Epidermal melanocyte (primary cell): ENCODE data around the gene MAP4K4.

ENCODE experiments used
- DNase-seq: peaks from one replicate; pipeline ENCODE4 v3.0.0; 2011; ENCODE audit warnings: low spot score; ENCODE audit not compliant: insufficient read length

The MAP4K4 gene

DNA sequence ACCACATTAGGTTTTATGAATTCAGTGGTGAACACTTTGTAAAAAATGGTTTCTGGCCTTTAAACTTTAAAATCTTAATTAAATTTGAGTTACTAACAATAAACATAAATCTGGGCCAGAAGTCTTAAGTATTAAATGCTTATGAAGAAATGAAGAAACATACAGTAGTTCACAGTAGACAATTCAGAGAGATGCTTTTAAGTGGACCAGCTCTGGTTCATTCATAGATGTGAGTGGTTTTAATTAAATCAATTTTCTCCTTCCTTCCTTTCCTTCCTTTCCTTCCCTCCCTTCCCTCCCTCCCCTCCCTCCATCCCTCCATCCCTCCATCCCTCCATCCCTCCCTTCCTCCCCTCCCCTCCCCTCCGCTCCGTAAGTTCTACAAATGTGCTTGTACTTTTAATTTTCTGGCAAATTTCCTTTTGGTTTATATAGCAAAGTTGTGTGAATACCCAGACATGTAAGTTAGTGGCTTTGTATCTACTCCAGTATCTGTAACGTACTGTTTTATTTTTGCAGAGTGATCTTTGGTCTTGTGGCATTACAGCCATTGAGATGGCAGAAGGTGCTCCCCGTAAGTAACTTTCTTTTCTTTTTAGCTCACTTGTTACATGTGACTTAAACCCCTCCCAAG, 136.5 kb downstream of the MAP4K4 start:
- DNase-seq, result no peak

DNA sequence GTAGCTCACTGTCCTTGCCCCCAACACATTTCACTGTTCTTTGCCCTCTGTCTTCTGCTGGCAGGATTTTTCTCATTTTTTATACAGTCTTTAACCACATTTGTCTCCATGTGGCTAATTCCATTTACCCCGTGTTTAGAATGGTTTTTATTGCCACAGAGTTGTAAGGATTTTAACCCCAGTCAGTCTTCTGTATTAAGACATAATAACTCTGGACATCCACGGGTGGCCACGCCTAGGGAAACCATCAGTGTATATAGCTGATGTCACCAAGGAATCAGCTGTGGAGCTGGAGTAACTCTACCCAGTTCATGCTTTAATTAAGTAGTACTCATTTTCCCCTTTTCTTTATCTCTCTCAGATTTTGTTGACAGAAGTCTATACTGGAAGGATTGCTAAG, 139.8 kb downstream of the MAP4K4 start:
- DNase-seq, result no peak

DNA sequence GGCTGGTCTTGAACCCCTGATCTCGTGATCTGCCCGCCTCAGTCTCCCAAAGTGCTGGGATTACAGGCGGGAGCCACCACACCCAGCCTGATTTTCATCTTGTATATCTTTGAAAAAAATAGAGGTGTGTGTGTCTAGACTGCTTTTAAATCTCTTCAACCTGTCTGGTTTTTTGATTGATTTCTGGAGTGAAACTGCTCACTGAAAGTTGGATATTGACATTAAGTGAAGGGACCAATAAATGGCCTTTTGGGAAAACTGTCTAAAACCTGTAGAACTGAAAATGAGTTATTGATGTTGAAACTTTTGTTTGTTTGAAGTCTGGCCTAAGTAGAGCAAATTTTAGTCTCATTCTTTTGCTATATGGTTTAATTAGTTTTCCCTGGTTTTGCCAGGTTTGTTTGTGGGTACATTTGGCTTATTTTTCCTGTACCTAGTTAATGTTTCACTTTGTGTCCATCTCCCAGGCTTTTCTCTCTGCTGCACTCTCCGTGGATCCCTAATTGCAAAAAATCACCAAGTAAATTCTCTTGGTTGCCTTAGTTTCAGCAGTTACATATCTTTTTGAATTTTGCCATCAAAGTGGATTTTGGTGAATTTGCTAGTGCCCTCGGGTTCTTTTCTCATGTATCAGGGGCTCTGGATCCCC, 144.3 kb downstream of the MAP4K4 start:
- DNase-seq, result no peak

DNA sequence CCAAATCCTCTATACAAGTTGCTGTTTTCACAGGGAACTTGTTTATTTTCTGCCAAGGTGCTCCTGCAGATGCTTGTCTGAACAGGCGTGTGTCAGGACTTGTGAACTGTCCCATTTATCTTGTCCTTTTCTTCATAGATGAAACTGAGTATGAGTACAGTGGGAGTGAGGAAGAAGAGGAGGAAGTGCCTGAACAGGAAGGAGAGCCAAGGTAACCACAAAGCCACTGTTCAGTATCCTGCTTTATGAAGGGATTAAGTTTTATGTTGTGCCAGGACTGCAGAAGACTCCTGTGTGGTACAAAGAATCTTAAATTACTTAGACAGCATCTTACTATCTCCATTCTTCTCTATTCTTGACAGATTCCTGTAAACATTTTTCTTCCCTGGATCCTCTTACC, 145.0 kb downstream of the MAP4K4 start:
- DNase-seq, result no peak

DNA sequence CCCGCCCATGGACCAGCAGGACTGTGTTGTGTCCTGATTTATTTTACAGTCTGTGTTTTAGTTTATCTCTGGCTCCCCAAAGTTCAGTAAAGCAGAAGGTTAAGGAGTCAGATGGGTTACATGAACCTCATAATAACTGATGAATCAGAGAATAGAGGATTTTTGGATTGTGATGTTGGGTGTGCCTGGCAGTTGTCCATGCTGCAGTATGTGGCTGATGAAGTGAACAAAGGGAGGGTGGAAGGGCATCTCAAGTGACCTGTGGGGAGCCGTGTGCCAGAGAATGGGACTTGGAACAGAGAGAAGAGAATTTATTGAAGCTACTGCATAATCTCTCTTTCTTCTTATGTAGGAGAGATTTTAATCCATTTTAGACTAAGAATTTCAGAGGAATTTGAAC, 145.5 kb downstream of the MAP4K4 start:
- DNase-seq, result no peak

GRCh38 chr2:101843471-101843870, 146.0 kb downstream of the MAP4K4 start:
- no peak for DNase-seq

DNA sequence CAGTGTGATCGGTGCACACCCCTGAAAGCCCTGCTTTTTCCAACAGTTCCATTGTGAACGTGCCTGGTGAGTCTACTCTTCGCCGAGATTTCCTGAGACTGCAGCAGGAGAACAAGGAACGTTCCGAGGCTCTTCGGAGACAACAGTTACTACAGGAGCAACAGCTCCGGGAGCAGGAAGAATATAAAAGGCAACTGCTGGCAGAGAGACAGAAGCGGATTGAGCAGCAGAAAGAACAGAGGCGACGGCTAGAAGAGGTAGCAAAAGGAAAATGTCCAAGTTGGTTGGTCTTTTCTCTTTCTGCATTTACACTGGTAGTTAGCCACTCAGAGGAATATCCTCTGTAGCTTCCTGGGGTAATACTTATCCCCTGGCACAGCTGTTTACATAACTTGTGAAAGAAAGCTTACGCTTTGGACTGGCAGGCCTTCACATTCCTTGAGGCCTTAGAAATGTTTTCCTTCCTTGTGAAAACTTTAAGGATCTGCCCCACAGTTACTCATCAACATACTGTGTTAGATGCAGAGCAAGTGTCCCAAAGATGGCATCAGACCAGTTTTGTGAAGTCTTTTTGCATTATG, 146.6 kb downstream of the MAP4K4 start:
- DNase-seq, result no peak

DNA sequence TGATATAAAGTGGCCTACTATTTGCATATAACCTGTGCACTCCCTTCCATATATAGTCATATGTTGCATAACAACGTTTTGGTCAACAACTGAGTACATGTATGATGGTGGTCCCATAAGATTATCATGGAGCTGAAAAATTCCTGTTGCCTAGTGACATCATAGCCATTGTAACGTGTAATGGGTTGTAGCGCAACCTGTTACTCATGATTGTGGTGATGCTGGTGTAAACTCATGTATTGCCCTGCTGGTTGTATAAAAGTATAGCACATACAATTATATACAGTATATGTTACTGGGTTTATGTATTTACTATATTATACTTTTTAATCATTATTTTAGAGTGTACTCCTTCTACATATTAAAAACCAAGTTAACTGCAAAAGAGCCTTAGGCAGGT, 149.5 kb downstream of the MAP4K4 start:
- no peak for DNase-seq

DNA sequence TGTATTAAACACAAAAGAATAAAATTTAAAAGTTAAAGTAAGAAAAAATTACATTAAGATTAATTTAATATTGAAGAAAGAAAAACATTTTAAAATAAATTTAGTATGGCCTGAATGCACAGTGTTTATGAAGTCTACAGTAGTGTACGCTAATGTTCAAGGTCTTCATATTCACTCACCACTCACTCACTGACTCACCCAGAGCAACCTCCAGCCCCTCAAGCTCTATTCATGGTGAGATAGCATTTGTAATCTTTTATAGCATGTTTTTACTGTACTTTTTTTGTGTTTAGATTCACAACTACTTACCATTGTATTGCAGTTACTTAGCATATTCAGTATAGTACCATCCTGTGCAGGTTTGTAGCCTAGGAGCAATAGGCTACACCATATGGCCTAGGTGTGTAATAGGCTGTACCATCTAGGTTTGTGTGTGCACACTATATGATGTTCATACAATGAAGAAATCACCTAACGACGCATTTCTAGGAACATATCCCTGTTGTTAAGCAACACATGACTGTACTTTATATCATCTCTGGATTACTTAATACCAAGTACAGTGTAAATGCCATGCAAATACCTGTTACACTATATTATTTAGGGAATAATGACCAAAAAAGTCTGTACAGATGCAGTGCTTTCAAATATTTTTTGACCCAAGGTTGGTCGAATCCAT, 150.3 kb downstream of the MAP4K4 start:
- no peak for DNase-seq

- DNase-seq, result no peak
These were observed 151.4 kb downstream of the MAP4K4 start for GRCh38 chr2:101848769-101849410.

DNA sequence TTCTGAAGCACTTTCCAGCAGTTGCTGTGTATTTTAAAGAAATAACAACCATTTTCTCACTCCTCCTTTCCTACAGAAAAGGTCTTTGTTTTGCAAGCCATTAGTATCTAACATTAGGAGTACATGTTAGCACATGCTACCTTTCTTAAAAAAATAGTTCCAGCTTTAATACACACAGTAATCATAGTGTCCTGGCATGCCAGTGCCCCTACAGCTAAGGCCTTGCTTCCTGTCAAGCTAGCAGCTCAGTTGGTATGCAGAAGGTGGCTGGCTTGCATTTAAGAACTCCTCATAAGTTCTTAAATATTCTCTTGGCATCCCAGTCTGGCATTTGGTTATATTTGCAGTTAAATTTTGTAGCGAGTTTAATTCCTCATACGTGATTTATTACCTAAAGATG, 152.9 kb downstream of the MAP4K4 start:
- DNase-seq, result no peak

DNA sequence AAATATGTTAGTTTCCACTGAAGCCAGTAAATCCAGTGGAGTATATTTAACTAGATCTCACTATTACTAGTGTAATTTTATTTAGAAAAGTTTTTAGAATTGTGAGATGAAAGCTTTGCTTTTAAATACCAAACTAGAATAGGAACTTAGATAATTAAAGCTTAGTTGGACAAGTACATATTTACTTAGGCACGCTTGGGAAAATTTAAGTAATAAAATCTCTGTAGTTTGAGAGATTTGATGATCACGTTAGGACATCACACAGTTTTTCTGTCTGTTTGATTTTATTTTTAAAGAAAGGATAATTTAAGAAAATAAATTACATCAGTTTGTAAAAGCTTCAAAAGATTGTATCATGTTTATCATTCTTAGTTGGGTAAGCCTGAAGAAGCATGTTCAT, 153.5 kb downstream of the MAP4K4 start:
- no peak for DNase-seq

DNA sequence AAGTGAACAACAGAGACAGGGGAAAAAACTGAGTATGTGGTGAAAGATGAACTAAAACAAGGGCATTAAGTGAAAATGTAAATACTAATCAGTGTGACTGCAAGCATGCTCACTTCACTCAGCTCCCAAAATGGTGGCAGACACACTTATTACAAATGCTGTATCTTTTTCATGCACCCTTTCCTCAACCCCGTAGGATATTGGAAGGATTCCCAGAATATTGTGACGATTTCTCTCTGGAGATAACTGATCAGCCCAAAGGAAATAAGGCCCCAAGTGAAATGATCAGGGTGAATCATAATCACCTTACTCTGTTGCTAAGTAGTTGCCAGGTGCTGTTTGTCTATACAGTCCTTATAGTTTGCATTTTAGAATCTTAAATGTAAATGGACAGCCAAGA, 155.3 kb downstream of the MAP4K4 start:
- DNase-seq, result no peak

GRCh38 chr2:101854877-101855276, 157.4 kb downstream of the MAP4K4 start:
- DNase-seq, result no peak

GRCh38 chr2:101855776-101856175, 158.3 kb downstream of the MAP4K4 start:
- DNase-seq, result no peak

DNA sequence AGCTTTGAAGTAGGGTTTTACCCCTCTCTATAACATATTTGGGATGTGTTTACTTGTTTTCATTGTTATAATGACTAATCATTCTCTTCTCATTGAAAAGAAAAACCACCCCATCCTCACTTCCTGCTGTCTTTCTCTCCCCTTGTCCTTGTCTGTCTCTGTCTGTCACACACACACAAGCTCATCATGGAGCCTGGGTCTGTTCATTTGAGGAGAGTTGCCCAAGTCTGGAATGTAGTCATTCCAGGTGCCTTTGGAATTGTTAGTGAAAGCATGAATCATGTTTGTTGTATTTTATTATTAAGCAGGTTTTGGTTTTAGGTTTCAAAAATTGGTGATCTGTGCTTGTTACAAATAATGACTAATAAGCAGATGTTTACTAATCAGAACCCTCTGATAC, 160.7 kb downstream of the MAP4K4 start:
- no peak for DNase-seq

- no peak for DNase-seq
These were observed 161.4 kb downstream of the MAP4K4 start for GRCh38 chr2:101858910-101859309.

GRCh38 chr2:101859604-101860003, 162.1 kb downstream of the MAP4K4 start:
- DNase-seq, result no peak

GRCh38 chr2:101860157-101860556, 162.7 kb downstream of the MAP4K4 start:
- DNase-seq, result no peak

DNA sequence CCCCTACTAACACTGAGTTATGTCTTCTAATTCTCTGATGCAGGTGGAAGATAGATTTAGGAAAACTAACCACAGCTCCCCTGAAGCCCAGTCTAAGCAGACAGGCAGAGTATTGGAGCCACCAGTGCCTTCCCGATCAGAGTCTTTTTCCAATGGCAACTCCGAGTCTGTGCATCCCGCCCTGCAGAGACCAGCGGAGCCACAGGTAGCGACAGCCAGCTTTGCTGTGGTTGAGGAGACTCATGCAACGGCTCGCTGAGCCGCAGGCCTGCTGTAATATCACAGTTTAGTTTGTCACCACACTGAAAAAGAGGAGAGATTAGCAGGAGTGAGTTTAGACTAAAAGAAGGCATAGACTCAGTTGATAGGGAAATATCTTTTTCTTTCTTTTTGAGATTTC, 163.3 kb downstream of the MAP4K4 start:
- no peak for DNase-seq

- DNase-seq, result no peak
These were observed 163.9 kb downstream of the MAP4K4 start for GRCh38 chr2:101861382-101861781.

DNA sequence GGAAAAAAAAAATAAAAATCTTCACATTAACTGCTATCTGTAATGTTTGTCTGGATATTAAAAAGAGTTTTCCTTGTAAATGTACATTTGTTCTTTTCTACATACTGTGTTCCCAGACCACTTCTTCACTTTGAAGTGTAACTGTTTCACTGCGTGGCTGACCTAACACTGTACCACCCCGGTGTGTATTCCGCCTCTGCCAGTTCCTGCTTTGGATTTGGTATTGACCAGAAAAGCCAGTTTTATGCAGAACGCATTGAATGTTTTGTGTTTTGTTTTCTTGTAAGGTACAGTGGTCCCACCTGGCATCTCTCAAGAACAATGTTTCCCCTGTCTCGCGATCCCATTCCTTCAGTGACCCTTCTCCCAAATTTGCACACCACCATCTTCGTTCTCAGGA, 166.0 kb downstream of the MAP4K4 start:
- DNase-seq, result no peak
